ENCODE data around the gene ACOX3. TPM values are rescaled to one million over a fixed set of nuclear protein-coding genes. Genes with fewer than 3 reads are reported as not detected.

The ACOX3 gene
- polyA plus RNA-seq, 1 of the 3 experiments (the other 2 are of a cell fraction): 8.4 TPM

GRCh38 chr4:8318509-8318908, 122.0 kb downstream of the ACOX3 start (continued):
- TF ChIP-seq FOXM1 (IDR thresholded peaks at IDR 0.05; ENCODE audit: low read depth) (no peak), MEF2A (IDR thresholded peaks at IDR 0.05; ENCODE audit: borderline replicate concordance, low read depth) (no peak), FOXJ3 (CRISPR knock-in tag; IDR thresholded peaks at IDR 0.05) (no peak)

GRCh38 chr4:8317474-8317873, 123.0 kb downstream of the ACOX3 start:
- Histone ChIP-seq H2AFZ (ENCODE audit: low read depth) (no peak overlapping the region), H3K4me2 (no peak overlapping the region), H3K9ac (no peak overlapping the region), H3K79me2 (ENCODE audit: insufficient read depth) (no peaks in the 10 kb centered on the region), H3F3A (replicated peaks; ENCODE audit: insufficient read depth) (no peaks in the 10 kb centered on the region), H3K27me3 (ENCODE audit: insufficient read depth) (no peaks in the 10 kb centered on the region), H4K20me1 (ENCODE audit: insufficient read depth) (no peaks in the 10 kb centered on the region), H3K36me3 (replicated peaks in 1 of 2; ENCODE audit: control insufficient read depth in 1 of 2, insufficient read depth in 2 of 2, low read length in 1 of 2) (no peaks in the 10 kb centered on the region), H3K9me2 (no peaks in the 10 kb centered on the region), H3K4me1 (ENCODE audit: control insufficient read depth in 1 of 2, insufficient read depth in 2 of 2, low read depth in 1 of 2, low read length in 1 of 2) (peaks cover 6 to 21% of the 10 kb centered on the region in 2 experiments; a peak in 2 of 4 replicates), H3K4me3 (ENCODE audit: low read depth in 2 of 2, low read length in 1 of 2) (no peak overlapping the region), H3K9me3 (no peaks in the 10 kb centered on the region), H3K27ac (ENCODE audit: low read depth in 2 of 2, low read length in 1 of 2) (no peak overlapping the region)
- CTCF ChIA-PET: no interaction called here
- POLR2A ChIA-PET: no interaction called here
- TF ChIP-seq RAD21 (IDR thresholded peaks at IDR 0.05; ENCODE audit: low read length) (no peak), TCF12 (IDR thresholded peaks at IDR 0.05) (no peak), GATA2 (CRISPR knock-in tag; IDR thresholded peaks at IDR 0.05) (no peak), SIN3A (IDR thresholded peaks at IDR 0.05; ENCODE audit: borderline replicate concordance, low read depth, low read length) (no peak), SMC3 (IDR thresholded peaks at IDR 0.05; ENCODE audit: low read depth, low read length) (no peak), TAF1 (IDR thresholded peaks at IDR 0.05; ENCODE audit: borderline replicate concordance, low read depth, low read length) (no peak), ELF1 (IDR thresholded peaks at IDR 0.05) (no peak), FOXM1 (IDR thresholded peaks at IDR 0.05; ENCODE audit: low read depth) (no peak), EZH2phosphoT487 (IDR thresholded peaks at IDR 0.05; ENCODE audit: borderline replicate concordance, low read depth) (no peak), POLR2AphosphoS5 (IDR thresholded peaks at IDR 0.05; ENCODE audit: low read depth, low read length) (no peak), CTCF (IDR thresholded peaks at IDR 0.05) (no peak), NRF1 (IDR thresholded peaks at IDR 0.05; ENCODE audit: low read depth, low read length) (no peak), GABPA (IDR thresholded peaks at IDR 0.05; ENCODE audit: low read depth) (no peak)
- TF ChIP-seq, protein P1, sequence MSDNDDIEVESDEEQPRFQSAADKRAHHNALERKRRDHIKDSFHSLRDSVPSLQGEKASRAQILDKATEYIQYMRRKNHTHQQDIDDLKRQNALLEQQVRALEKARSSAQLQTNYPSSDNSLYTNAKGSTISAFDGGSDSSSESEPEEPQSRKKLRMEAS (IDR thresholded peaks at IDR 0.05; ENCODE audit: low read depth): no peak
- TF ChIP-seq, protein P2, sequence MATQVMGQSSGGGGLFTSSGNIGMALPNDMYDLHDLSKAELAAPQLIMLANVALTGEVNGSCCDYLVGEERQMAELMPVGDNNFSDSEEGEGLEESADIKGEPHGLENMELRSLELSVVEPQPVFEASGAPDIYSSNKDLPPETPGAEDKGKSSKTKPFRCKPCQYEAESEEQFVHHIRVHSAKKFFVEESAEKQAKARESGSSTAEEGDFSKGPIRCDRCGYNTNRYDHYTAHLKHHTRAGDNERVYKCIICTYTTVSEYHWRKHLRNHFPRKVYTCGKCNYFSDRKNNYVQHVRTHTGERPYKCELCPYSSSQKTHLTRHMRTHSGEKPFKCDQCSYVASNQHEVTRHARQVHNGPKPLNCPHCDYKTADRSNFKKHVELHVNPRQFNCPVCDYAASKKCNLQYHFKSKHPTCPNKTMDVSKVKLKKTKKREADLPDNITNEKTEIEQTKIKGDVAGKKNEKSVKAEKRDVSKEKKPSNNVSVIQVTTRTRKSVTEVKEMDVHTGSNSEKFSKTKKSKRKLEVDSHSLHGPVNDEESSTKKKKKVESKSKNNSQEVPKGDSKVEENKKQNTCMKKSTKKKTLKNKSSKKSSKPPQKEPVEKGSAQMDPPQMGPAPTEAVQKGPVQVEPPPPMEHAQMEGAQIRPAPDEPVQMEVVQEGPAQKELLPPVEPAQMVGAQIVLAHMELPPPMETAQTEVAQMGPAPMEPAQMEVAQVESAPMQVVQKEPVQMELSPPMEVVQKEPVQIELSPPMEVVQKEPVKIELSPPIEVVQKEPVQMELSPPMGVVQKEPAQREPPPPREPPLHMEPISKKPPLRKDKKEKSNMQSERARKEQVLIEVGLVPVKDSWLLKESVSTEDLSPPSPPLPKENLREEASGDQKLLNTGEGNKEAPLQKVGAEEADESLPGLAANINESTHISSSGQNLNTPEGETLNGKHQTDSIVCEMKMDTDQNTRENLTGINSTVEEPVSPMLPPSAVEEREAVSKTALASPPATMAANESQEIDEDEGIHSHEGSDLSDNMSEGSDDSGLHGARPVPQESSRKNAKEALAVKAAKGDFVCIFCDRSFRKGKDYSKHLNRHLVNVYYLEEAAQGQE (IDR thresholded peaks at IDR 0.05; ENCODE audit: low read depth, low read length): no peak
- TF ChIP-seq, protein P3, sequence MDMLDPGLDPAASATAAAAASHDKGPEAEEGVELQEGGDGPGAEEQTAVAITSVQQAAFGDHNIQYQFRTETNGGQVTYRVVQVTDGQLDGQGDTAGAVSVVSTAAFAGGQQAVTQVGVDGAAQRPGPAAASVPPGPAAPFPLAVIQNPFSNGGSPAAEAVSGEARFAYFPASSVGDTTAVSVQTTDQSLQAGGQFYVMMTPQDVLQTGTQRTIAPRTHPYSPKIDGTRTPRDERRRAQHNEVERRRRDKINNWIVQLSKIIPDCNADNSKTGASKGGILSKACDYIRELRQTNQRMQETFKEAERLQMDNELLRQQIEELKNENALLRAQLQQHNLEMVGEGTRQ (IDR thresholded peaks at IDR 0.05; ENCODE audit: borderline replicate concordance, low read depth, low read length): no peak
- DNase-seq: no peak
- WGBS (ENCODE audit: low lambda C conversion rate): 91% methylated on average over 6 of the region's 6 CpGs
